Activated T-cell treated with anti-CD3 and anti-CD28 coated beads, Interleukin-2, amount 50 U/mL, for 1 hour (primary cell): ENCODE measurements around the gene ARVCF.
A peak's percentile ranks its signal among the peaks of the same experiment; 100 is the strongest.

Experiments
- DNase-seq: peaks from one replicate; pipeline ENCODE4 v3.0.0-alpha.2; 2020

Gene ARVCF

DNA sequence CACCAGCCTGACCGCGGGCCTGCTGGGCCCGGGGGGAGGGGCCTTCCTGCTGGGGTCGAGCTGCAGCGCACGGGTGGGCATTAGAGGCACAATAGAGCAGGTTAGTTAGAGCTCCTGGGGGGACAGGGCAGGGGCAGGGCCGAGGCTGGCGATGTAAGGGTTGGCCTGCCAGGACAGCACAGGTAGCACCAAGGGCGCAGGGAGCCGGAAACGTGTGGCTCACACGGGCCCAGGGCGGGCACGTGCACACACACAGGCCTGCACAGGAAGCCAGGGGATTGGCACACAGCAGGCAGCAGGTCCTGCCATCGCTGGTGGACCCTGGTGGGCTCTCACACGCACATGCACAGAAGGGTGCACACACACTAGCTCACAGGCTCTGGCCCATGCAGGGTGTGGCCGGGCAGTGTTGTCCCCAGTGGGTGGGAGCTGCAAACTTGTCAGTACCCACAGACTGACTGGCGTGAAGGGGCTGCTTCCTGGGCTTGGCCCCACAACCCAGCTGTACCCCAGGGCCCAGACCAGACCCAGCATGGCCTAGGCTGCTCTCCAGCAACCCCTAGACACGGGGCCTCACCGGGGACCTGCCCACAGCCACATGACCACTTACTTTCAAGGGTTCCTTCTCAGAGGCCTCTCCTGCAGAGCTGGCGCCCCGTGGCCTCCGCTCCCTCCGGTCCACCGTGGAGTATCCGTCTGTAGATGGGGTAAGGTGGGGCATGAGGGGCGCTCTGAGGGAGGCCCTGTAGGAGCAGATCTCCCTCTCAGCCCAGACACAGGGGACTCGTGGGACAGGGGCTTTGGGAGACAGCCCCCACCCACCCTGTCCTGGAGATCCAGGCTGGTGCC is 45.1 kb downstream of the ARVCF start:
- no peak for DNase-seq

DNA sequence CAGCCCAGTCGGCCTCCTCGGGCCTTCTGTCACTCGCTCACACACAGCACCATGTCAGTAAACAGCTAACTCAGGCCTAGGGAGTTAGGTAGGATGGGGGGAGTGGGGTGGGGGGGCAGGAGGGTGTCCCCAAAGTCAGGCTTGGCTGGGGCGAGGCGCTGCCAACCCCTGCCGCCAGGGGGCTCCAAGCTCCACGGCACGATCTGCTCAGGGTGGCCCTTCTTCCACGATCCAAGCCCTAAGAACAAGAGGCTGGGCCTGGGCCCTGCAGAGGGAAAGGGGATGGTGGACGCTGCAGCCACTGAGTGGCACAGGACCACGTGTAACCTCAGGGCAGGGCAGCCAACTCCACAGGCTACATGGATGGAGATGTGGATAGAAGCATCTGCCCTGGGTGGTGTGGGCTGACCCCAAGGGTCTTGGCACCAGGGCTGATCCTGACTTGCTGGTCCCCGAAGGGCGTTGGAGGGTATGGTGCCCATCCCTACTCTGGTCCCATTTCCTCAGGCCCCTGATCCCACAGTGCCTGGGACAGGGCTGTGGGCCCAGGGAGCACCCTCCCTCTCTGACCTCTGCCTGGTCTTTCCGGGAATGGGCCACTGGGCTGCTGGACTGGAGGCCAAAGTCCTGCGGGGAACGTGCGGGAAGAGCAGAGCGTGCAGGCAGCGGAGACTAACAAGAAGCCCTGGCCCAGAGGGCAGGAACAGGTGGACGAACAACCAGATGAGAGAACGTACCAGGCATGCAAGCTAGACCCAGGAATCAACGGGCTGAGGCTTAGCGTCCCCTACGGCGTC is 45.9 kb downstream of the ARVCF start:
- peak; percentile 87 for DNase-seq

DNA sequence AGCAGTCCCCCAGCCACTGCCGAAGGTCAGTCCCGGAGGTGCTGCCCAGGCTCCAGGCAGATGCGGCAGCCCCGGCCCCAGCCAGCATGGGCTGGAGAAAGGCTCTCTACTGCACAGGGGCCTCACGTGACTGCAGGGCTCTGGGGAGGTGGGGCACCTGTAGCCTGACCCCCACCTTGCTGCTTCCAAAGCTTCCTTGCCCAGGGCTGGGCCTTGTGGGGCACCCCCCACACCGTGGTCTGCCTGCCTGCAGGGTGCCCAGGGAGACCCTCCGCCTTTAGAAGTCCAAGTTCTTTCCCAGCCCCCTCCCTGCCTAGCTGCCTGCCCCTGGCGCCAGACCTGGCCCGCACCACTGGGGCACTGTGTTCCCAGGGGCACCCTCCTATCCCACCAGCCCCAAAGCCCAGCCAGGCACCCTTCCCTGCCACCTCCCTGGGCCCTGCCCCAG is 46.6 kb downstream of the ARVCF start:
- DNase-seq = no peak

DNA sequence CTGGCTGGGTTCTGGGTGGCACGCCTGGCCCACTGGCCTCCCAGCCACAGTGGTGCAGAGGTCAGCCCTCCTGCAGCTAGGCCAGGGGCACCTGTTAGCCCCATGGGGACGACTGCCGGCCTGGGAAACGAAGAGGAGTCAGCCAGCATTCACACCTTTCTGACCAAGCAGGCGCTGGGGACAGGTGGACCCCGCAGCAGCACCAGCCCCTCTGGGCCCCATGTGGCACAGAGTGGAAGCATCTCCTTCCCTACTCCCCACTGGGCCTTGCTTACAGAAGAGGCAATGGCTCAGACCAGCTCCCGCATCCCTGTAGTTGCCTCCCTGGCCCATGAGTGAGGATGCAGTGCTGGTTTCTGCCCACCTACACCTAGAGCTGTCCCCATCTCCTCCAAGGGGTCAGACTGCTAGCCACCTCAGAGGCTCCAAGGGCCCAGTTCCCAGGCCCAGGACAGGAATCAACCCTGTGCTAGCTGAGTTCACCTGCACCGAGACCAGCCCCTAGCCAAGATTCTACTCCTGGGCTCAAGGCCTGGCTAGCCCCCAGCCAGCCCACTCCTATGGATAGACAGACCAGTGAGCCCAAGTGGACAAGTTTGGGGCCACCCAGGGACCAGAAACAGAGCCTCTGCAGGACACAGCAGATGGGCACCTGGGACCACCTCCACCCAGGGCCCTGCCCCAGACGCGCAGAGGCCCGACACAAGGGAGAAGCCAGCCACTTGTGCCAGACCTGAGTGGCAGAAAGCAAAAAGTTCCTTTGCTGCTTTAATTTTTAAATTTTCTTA is 47.3 kb downstream of the ARVCF start:
- no peak for DNase-seq

DNA sequence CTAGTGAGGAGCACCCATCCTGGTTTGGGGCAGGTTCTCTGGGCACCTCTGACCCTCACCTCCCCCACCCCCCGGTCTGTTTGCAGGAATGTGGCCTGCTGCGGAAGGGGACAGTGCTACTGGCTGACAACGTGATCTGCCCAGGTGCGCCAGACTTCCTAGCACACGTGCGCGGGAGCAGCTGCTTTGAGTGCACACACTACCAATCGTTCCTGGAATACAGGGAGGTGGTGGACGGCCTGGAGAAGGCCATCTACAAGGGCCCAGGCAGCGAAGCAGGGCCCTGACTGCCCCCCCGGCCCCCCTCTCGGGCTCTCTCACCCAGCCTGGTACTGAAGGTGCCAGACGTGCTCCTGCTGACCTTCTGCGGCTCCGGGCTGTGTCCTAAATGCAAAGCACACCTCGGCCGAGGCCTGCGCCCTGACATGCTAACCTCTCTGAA is 48.2 kb downstream of the ARVCF start:
- DNase-seq = no peak

DNA sequence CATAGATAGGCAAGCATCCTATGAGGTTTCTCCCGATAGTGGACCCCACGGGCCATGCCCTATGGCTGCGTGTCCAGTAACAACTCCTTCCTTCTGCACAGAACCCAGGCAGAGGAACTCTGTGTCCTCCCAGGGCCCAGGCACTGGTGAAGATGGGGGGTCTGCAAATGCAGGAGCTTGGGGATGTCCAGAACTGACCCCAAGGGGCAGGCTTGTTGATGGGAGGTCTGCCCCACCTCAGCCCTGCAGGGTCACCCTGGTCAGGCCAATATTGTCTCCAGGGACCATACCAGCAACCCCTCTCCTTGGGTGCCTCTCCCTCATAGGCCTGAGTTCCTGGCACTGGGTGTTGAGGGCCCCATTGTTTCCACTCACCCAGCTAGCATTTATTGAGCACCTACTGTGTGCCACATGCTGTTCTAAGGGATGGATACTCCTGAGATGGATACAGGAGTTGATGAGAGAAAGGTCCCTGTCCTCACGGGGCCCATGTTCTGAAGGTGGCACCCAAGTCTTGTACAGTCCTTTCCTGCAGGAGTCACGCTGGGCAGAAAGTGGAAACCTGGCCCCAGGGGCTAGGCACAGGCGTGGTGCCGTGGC is 48.7 kb downstream of the ARVCF start:
- no peak for DNase-seq

DNA sequence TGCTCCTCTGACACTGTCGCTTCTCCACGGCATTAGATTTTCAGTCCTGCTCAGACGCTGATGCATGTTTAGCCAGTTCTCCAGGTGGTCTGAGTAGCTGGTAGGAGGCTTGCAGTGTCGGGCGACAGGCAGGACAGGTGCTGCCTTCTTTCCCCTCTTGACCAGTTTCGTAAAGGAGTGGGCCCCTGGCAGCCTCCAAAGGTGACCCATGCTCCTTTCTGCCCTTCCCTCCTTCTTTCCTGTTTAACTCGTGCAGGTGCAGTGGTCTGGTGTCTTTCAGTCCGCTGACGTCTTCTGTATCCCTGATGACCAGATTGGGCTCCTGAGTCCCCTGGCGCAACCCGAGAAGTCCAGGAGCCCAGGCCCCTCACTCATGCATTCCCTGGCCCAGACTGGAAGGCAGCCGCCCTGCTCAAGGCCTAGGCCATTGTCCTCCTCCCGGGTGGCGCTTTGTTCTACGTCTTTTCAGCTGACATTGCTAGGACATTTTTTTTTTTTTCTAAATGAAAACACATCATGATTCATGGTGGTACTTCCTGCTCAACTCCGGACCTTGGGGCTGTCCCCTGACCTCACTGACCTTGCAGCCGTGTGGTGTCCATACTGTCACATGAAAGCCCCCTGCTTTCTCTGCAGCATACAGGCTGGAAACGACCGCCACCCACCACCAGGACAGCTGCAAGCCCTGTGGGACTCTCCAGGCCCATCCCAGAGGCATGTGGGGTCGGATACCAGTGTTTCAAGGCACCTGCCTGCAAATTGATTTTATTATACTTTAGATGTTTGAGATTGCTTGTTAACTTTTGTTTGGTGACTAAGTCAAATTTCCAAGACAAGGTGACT is 49.5 kb downstream of the ARVCF start:
- no peak for DNase-seq

DNA sequence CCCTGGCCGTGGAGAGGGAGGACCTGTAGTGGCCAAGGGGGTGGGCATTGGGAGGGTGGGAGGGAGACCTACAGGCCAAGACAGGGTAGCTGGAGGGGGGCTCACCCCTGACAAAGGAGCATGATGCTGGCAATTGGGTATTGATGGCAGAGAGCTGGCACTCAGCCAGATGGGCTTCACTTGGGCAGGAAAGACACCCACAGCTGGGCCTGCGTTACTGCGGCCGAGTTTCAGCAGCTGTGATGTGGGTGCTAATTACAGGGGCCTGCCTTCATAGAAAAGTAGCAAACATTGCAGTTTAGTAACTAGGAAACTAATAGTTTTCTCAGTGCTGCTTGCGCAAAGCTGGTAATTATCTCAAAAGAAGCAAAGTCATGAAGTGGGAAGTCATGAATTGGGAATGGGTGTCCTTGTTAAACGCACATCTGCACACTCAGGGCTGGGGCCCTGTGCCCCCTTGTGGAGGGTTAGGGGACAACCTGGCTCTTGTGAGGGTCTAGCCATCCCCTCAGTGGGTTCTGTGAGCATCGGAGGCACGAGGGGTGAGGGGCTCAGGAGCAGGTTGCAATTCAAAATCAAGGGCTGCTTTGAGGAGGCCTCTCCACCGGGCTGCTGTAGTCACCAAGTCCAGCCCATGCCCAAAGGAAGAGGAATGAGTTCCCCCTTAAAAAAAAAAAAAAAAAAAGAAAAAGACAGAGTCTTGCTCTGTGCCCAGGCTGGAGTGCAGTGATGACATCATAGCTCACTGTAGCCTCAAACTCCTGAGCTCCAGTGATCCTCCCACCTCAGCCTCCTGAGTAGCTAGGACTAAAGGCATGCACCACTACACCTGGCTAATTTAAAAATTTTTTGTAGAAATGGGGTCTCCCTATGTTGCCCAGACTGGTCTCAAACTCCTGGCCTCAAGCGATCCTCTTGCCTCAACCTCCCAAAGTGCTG is 50.6 kb downstream of the ARVCF start:
- DNase-seq = no peak

DNA sequence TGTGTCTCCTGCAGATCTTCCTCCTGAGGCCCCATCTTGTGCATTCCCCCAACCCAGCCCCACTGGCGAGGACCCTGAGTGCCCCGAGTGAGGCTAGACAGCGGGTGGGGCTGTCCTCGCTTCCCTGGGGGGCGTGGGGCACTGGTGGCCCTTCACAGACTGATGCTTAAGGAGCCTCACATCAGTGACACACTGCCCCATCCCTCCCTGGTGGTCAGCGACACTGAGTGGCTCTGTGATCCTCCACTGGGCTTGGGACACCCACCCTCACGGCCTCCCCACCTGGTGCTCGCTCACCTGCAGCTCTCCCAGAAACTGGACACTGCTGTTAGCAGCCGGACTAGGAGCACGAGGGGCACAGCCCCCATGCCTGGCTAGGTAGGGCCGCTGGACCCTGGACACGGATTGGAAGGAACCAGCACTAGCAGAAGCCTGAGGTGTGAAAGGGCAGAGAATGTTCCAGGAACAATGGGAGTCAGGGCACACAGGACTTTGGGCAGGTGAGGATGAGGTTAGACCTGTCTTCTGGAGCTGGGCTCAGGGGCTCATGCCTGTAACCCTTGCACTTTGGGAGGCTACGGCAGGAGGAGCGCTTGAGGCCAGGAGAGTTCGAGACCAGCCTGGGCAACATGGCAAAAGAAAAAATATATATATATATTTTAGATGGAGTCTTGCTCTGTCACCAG is 51.8 kb downstream of the ARVCF start:
- no peak for DNase-seq

DNA sequence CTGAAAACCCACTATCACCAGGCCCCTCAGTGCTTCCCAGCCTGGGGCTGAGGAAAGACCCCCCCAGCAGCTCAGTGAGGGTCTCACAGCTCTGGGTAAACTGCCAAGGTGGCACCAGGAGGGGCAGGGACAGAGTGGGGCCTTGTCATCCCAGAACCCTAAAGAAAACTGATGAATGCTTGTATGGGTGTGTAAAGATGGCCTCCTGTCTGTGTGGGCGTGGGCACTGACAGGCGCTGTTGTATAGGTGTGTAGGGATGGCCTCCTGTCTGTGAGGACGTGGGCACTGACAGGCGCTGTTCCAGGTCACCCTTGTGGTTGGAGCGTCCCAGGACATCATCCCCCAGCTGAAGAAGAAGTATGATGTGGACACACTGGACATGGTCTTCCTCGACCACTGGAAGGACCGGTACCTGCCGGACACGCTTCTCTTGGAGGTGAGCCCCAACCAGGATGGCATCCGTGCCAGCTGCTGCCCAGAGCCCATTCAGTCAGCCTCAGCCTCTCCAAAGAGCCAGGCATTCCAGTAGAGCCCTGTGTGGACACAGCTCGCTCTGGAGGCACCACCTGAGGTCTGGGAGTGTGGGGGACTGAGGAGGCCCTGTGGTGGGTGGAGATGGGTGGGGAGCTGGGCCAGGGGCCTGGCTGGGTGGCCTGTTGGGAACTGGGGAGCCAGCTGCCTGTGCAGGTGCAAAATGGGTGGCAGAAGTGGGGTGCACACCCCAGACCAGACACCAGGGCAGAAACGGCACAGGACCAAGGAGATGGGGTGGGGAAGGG is 52.6 kb downstream of the ARVCF start:
- no peak for DNase-seq

DNA sequence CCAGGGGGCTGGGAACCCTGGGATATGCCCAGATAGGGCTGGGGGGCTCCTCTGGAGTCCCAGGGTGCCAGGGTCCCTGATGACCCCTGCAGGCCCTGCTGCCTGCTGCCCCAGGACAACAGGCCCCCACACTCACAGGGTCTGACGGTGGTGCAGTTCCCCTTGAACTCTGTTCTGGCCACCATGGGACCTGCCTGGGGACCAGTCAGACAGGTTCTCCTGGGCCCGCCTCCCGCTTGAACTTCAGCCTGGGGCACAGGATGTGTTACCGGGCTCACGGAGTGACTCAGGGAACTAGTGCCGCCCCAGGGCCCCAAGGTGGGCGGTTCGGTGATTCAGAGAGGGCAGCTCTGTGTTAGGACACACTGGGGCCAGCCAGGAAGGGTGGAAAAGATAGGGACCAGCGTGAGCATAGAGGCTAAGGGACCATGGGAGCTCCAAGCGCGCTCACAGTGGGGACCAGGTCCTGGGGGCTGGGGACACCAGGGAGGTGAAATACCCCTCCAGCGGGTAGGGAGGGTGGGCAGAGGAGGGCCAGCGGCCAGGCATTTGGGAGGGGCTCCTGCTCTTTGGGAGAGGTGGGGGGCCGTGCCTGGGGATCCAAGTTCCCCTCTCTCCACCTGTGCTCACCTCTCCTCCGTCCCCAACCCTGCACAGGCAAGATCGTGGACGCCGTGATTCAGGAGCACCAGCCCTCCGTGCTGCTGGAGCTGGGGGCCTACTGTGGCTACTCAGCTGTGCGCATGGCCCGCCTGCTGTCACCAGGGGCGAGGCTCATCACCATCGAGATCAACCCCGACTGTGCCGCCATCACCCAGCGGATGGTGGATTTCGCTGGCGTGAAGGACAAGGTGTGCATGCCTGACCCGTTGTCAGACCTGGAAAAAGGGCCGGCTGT is 53.5 kb downstream of the ARVCF start:
- no peak for DNase-seq

DNA sequence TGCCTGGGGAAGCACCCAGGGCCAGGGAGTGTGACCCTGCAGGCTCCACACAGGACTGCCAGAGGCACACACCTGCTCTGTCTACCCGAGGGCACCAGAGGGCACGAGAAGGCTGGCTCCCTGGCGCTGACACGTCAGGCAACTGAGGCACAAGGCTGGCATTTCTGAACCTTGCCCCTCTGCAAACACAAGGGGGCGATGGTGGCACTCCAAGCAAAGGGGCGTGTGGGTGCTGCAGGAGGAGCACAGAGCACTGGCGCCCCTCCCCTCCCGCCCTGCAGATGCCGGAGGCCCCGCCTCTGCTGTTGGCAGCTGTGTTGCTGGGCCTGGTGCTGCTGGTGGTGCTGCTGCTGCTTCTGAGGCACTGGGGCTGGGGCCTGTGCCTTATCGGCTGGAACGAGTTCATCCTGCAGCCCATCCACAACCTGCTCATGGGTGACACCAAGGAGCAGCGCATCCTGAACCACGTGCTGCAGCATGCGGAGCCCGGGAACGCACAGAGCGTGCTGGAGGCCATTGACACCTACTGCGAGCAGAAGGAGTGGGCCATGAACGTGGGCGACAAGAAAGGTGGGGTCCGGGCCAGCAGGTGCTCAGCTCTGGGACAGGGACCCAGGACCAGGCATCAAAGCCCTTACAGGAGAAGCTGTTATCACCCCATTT is 54.2 kb downstream of the ARVCF start:
- peak; percentile 67 for DNase-seq

DNA sequence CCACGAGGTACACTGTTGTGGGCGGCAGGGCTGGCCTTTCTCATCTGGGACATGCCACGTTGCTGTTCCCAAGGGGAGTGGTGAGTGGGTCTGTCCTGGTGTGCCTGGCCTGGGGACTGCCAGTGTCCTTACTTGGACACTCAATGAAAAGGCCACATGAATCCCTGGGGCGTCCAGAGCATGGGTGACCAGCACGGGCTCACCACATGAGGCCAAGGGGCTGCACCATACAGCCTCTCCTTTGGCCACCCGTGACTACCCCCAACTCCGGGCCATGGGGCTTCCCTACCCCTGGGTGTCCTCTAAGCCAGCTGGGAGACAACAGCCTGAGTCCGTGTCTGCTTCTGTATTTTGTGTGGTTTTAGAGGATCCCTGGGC is 54.8 kb downstream of the ARVCF start:
- no peak for DNase-seq

DNA sequence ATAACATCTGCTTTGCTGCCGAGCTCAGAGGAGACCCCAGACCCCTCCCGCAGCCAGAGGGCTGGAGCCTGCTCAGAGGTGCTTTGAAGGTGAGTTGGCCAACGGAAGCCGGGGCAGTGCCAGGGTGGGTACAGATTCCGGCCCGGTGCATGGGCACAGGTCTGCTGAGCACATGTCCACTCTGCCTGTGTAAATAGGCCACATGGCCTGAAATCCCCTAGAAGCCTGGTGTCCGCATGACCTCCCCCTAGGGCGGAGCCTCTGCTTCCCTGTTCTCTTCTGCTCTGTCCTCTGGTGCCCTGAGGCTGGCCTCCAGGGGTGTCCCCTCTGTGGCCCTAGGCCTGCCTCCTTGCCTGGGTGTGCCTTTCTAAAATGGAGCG is 55.4 kb downstream of the ARVCF start:
- no peak for DNase-seq

DNA sequence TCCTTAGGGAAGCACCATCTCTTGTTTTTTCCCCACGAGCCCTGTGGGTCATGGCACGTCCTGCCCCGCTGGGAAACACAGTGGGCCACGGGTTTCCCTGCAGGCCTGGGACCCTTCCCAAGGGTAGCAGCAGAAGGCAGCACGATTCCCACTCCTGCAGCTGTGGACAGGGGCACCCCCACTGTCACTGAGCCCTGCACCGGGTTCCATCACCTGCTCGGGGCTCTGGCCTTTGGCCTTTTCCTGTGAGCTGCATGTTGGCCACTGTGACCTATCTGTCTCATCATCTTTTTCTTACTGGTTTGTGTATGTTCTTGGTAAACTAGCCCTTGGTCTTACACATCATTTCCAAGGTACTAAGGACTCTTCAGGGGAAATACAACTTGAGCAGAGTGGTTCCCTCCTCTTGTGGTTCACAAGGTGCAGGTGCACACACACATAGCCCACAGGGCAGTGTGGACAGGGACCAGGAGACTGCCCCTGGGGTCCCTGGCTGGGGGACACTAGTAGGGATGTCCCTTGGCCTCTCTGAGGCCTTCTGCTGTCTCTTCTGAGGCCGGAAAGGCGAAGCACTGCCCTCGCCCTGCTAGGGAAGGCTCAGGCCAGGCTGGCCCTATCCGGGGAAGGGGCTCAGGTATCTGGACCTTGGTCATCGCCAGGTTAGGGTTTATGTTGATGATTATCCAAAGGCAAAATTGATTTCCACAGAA is 56.0 kb downstream of the ARVCF start:
- DNase-seq = no peak

DNA sequence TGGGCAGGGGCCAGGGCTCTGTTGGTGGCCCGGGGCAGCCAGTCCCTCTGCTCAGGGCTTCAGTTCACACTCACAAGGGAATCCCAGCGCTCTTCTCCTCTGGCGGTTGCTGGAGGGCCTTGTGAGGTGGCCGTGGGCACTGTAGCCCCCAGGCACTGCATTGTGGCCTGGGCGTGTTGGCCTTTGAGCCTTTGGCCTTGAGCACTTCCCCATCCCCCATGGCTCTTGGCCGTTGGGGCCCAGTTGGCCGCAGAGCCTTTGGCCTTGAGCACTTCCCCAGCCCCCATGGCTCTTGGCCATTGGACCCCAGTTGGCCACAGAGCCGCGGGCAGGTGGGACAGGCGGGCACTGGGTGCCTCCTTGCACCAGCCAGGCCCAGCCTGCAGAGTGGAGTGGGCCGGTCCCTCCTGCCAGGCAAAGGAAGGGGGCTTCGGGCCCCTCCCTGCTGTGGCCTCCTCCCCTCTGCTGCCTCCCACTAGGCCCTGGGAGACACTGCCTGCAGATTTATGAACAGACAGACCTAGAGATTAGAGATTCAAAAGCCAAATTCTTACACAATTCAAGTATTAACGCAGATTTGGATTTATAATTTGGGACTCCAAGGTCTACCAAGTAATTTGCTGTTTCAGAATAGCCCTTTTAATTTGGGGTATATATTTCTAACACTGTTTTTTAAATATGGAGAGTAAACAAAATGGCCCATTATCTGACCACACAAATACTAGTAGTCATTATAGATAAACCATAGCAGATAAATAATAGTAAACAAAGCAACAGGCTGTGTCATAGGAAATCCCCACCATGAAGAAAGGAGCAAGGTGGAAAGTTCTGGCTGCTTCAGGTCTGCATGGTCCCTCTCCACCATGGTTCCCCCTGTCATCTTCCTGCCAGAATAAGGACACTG is 56.8 kb downstream of the ARVCF start:
- no peak for DNase-seq
